Measurements from ENCODE around the gene ADTRP.
"Not testable (repeated sequence)": the region's sequence is repeated elsewhere in the genome, so short reads cannot be mapped to it uniquely, and the experiment has no call there.

Gene ADTRP

DNA sequence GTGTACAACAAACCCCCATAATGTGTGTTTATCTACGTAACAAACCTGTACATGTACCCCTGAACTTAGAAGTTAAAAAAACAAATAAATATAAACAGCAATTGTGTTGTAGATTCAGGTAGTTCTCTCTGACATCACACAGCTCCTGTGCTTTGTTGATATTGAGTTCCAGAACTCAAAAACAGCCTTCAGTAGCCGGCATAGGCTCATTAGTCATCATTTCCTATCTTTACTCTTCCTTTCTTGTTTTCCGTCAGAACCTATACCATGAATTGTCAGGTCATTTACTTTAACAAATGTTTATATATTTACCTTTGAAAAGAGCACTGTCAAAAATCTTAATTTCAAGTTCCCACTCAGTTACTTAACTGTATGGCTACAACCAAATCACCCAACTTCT is 88.8 kb downstream of the ADTRP start:
- no peak for DNase-seq

DNA sequence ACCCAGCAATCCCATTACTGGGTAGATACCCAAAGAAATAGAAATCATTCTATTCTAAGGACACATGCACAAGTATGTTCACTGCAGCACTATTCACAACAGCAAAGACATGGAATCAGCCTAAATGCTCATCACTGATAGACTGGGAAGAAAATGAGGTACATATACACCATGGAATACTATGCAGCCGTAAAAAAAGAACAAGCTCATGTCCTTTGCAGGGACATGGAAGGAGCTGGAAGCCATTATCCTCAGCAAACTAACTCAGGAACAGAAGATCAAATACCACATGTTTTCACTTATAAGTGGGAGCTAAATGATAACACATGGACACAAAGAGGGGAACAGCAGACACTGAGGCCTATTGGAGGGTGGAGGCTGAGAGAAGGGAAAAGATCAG is 89.2 kb downstream of the ADTRP start:
- DNase-seq = not testable (repeated sequence)

- DNase-seq = no peak
Observed at GRCh38 chr6:11688425-11688709, 90.2 kb downstream of the ADTRP start.

DNA sequence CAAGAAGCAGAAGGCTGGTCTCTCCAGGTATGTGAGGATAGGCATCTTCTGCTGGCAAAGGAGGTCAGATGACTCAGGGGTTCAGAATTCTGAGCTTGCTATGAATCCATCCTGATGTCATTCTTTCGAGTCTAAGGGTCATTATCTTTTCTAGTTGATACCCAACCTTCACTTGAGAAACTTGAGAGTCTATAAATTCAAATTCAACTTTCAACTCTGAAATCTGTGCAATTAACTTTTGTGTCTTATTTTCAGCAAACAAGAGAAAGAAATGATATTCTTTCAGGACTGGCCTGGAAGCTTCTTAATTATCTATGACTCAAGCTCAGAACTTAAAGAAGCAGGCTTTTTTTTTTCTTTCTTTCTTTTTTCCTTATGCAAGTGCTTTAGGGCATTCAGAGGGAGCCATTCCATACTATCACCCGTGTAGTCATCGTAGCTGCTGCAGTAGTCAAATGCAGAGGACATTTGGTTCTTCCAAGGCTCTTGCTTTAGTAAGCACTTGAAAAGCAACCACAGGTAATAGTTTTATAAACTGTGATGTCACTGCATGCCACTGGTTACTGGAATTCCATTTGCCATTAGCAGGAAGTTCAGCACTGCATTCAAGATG is 93.0 kb downstream of the ADTRP start:
- peak; percentile 39 for DNase-seq

GRCh38 chr6:11684901-11685480 is 93.6 kb downstream of the ADTRP start:
- DNase-seq = no peak

GRCh38 chr6:11683871-11684270 is 94.7 kb downstream of the ADTRP start:
- DNase-seq = no peak

- no peak for DNase-seq
Observed at GRCh38 chr6:11682561-11682975, 96.0 kb downstream of the ADTRP start.

- no peak for DNase-seq
Observed at GRCh38 chr6:11681770-11682169, 96.8 kb downstream of the ADTRP start.

DNA sequence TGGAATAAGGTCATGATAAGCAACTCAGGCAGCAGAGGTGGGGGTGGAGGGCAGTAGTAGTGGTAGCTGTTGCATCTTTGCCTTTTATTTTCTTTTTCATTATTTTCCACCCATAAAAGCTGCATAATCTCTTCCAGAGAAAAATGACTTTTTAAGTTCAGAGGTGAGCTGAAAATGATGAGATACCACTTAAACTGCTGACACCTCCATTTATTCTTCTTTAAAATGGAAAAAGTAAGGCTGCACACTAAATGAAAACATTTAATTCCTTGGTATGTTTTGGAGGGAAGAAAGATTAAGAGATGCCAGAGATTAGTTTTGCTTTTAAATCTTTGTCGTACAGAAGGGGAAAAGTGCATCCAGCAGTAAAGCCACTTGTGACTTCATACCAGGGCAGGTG is 97.2 kb downstream of the ADTRP start:
- no peak for DNase-seq

GRCh38 chr6:11680479-11680878 is 98.1 kb downstream of the ADTRP start:
- DNase-seq = not testable (repeated sequence)

GRCh38 chr6:11679099-11679498 is 99.5 kb downstream of the ADTRP start:
- DNase-seq = peak; percentile 7

- DNase-seq = peak; percentile 45
Observed at GRCh38 chr6:11675601-11676000, 103.0 kb downstream of the ADTRP start.

- no peak for DNase-seq
Observed at GRCh38 chr6:11672669-11673068, 105.9 kb downstream of the ADTRP start.

DNA sequence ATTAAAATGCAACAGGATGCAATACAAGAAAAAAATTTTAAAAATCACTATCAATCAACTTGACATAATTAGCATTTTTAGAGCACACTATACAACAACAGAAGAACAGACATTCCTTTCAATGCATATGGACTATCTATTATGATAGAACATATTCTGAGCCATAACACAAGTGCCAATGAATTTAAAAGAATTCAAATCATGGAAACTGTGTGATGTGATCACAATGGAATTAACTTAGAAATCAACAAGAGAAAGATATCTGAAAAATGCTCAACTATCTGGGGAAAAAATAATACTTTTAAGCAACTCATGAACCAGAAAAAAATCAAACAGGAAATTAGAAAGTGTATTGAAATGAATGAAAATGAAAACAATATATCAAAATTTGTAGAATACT is 106.3 kb downstream of the ADTRP start:
- DNase-seq = no peak

GRCh38 chr6:11669696-11670095 is 108.9 kb downstream of the ADTRP start:
- no peak for DNase-seq

DNA sequence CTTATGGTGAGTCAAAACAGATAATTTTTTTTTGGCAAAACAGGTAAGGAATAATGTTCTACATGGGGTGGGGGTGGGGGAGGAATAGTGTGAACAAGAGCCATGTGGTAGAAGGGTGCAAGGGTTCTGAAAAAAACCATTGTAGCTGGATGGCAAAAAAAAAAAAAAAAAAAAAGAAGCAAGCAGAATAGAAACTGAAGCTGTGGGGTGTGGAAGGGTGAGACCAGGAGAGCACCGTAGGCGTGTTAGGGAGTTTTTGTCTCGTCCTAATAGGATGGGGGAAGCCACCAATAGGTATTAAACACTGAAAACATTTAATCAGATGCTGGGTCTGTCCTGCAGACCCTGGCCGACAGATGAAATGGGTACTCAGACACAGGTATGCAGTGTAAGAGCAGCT is 110.1 kb downstream of the ADTRP start:
- no peak for DNase-seq

DNA sequence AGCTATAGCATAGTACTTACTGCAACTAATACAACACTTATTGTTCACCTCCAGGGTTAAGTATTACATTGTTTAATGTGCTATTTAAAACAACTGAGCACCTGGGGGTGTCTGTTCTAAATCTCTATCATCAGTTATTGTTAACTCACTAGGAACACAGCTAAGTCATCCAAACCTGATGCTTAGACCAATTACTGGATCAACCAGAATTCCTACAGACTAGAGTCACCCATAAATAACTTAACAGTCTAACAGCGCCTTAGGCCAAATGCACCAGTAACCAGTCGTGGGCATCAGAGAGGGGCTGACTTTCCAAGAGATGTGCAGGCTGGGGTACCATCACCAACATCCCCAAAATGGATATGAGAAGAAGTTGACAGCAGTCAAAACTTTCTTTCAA is 110.7 kb downstream of the ADTRP start:
- no peak for DNase-seq

GRCh38 chr6:11665604-11666326 is 112.8 kb downstream of the ADTRP start:
- no peak for DNase-seq
